ENCODE data around the gene LRGUK. TPM values are rescaled to one million over a fixed set of nuclear protein-coding genes. Genes with fewer than 3 reads are reported as not detected.

The LRGUK gene
- total and polyA plus RNA-seq, 2 donors from 2014 or later: 0.19 to 3.8 TPM

GRCh38 chr7:134175334-134176036, 48.3 kb downstream of the LRGUK start:
- no peak overlapping the region for H3K4me3 ChIP-seq (ENCODE audit: low read length in 3 of 3)
- H3K36me3 ChIP-seq (ENCODE audit: control insufficient read depth in 2 of 3, insufficient read depth in 3 of 3, low read length in 3 of 3): no peaks in the 10 kb centered on the region
- H3K9ac ChIP-seq (ENCODE audit: low read length in 3 of 3): no peak overlapping the region
- DNase-seq (peak in 2 of 5 donors; percentile 4 to 8), FAIRE-seq (no peak)
- no peaks in the 10 kb centered on the region for H3K9me3 ChIP-seq (ENCODE audit: control insufficient read depth in 2 of 3, insufficient read depth in 1 of 3, low read length in 3 of 3)
- intact Hi-C loops (cut with DNase I): no loop called here
- TF ChIP-seq CTCF (IDR thresholded peaks at IDR 0.05; ENCODE audit: borderline replicate concordance, extremely low read depth, insufficient read depth): no peak
- no peaks in the 10 kb centered on the region for H3K4me1 ChIP-seq (ENCODE audit: control insufficient read depth in 2 of 3, insufficient read depth in 2 of 3, low read depth in 1 of 3, low read length in 3 of 3)
- H3K27ac ChIP-seq (ENCODE audit: low read depth in 2 of 2, low read length in 2 of 2): no peak overlapping the region
- no peaks in the 10 kb centered on the region for H3K27me3 ChIP-seq (ENCODE audit: control insufficient read depth, insufficient read depth, low read length)

GRCh38 chr7:134176037-134176350, 48.9 kb downstream of the LRGUK start:
- no peaks in the 10 kb centered on the region for H3K9me3 ChIP-seq (ENCODE audit: control insufficient read depth in 2 of 3, insufficient read depth in 1 of 3, low read length in 3 of 3)
- no peak overlapping the region for H3K4me3 ChIP-seq (ENCODE audit: low read length in 3 of 3)
- no peak for DNase-seq
- FAIRE-seq: no peak
- no peak for TF ChIP-seq CTCF (IDR thresholded peaks at IDR 0.05; ENCODE audit: borderline replicate concordance, extremely low read depth, insufficient read depth)
- intact Hi-C loops (cut with DNase I): no loop called here
- no peak overlapping the region for H3K27ac ChIP-seq (ENCODE audit: low read depth in 2 of 2, low read length in 2 of 2)
- H3K27me3 ChIP-seq (ENCODE audit: control insufficient read depth, insufficient read depth, low read length): no peaks in the 10 kb centered on the region
- no peak overlapping the region for H3K9ac ChIP-seq (ENCODE audit: low read length in 3 of 3)
- H3K36me3 ChIP-seq (ENCODE audit: control insufficient read depth in 2 of 3, insufficient read depth in 3 of 3, low read length in 3 of 3): no peaks in the 10 kb centered on the region
- no peaks in the 10 kb centered on the region for H3K4me1 ChIP-seq (ENCODE audit: control insufficient read depth in 2 of 3, insufficient read depth in 2 of 3, low read depth in 1 of 3, low read length in 3 of 3)

- Histone ChIP-seq H3K27me3 (ENCODE audit: control insufficient read depth, insufficient read depth, low read length) (no peaks in the 10 kb centered on the region), H3K4me3 (ENCODE audit: low read length in 3 of 3) (no peak overlapping the region), H3K27ac (ENCODE audit: low read depth in 2 of 2, low read length in 2 of 2) (no peak overlapping the region), H3K4me1 (ENCODE audit: control insufficient read depth in 2 of 3, insufficient read depth in 2 of 3, low read depth in 1 of 3, low read length in 3 of 3) (no peaks in the 10 kb centered on the region), H3K9ac (ENCODE audit: low read length in 3 of 3) (no peak overlapping the region), H3K9me3 (ENCODE audit: control insufficient read depth in 2 of 3, insufficient read depth in 1 of 3, low read length in 3 of 3) (no peaks in the 10 kb centered on the region), H3K36me3 (ENCODE audit: control insufficient read depth in 2 of 3, insufficient read depth in 3 of 3, low read length in 3 of 3) (no peaks in the 10 kb centered on the region)
- DNase-seq (no peak), FAIRE-seq (no peak)
- TF ChIP-seq CTCF (IDR thresholded peaks at IDR 0.05; ENCODE audit: borderline replicate concordance, extremely low read depth, insufficient read depth): no peak
- intact Hi-C loops (cut with DNase I): no loop called here
These were observed 52.2 kb downstream of the LRGUK start for GRCh38 chr7:134179036-134180011.

Data from kidney (tissue), 14 donors.